ENCODE measurements around the gene FADS2. TPM values are rescaled to one million over a fixed set of nuclear protein-coding genes. Genes with fewer than 3 reads are reported as not detected.

FADS2 gene
- total and polyA plus RNA-seq, 10 of the 15 experiments (the other 5 are each of a cell fraction or from before 2014, with no cell fraction given): 3.3 to 313 (median 149) TPM

GRCh38 chr11:61905801-61906521 is 77.9 kb downstream of the FADS2 start:
- ChIA-PET RAD21 (ENCODE audit: unreplicated experiment) (interaction anchor here (0.5 kb wide), 1 partner anchor 158 kb away, joined by 3 read pairs; no protein-coding TSS in a partner anchor), CTCF (interaction anchor here (1.1 to 11.4 kb wide), 3 partner anchors 7 to 202 kb away, joined by 4 to 321 read pairs (median 22); no protein-coding TSS in a partner anchor), POLR2A (no interaction called here), SMC1A (ENCODE audit: uncharacterized antibody, unreplicated experiment) (interaction anchor here (11.0 kb wide), 1 partner anchor 178 kb away, joined by 168 read pairs; no protein-coding TSS in a partner anchor)
- DNase-seq (ENCODE audit: low read depth, low spot score) (no peak), ATAC-seq (no peak), FAIRE-seq (no peak)
- WGBS (ENCODE audit: insufficient coverage, insufficient replicate concordance, low lambda C conversion rate, missing lambda C conversion rate): 46% methylated on average over 14 of the region's 14 CpGs
- in situ Hi-C loops (cut with MboI) (no loop called here), intact Hi-C loops (cut with micrococcal nuclease; ENCODE audit: unreplicated experiment) (no loop called here)
- Histone ChIP-seq H3K79me2 (ENCODE audit: control insufficient read depth, insufficient read depth, low read length) (no peaks in the 10 kb centered on the region), H2AFZ (ENCODE audit: control insufficient read depth, low read depth, low read length) (no peak overlapping the region), H3K36me3 (ENCODE audit: control insufficient read depth in 2 of 2, insufficient read depth in 2 of 2, low read length in 1 of 2) (no peaks in the 10 kb centered on the region), H3K27ac (ENCODE audit: control insufficient read depth, insufficient read depth) (no peak overlapping the region), H4K20me1 (ENCODE audit: control insufficient read depth, insufficient read depth) (no peaks in the 10 kb centered on the region), H3K4me3 (no peak overlapping the region), H3K4me1 (ENCODE audit: control insufficient read depth, insufficient read depth, low read length) (no peaks in the 10 kb centered on the region), H3K27me3 (replicated peaks in 1 of 2; ENCODE audit: control insufficient read depth in 2 of 2, insufficient read depth in 2 of 2, low read length in 1 of 2) (peaks cover 0 to 1% of the 10 kb centered on the region in 2 experiments; a peak in 1 of 4 replicates), H3K9me3 (replicated peaks; ENCODE audit: control insufficient read depth, insufficient read depth, low read length) (no peaks in the 10 kb centered on the region), H3K9ac (ENCODE audit: control insufficient read depth, insufficient read depth, low read length) (no peak overlapping the region), H3K4me2 (ENCODE audit: control insufficient read depth, insufficient read depth) (no peak overlapping the region)
- BruUV-seq (replicated peaks): no TSS peak
- TF ChIP-seq MTA2 (IDR thresholded peaks at IDR 0.05; ENCODE audit: low read depth): no peak
- no peak for TF ChIP-seq BMI1 (IDR thresholded peaks at IDR 0.05; ENCODE audit: borderline replicate concordance)
- TF ChIP-seq NBN (IDR thresholded peaks at IDR 0.05): no peak
- no peak for TF ChIP-seq PRDM15 (CRISPR knock-in tag; IDR thresholded peaks at IDR 0.05)
- no peak for TF ChIP-seq IRF5 (IDR thresholded peaks at IDR 0.05; ENCODE audit: borderline replicate concordance)
- no peak for TF ChIP-seq RELB (IDR thresholded peaks at IDR 0.05; ENCODE audit: low read depth)
- no peak for TF ChIP-seq TCF12 (IDR thresholded peaks at IDR 0.05; ENCODE audit: low read depth, low read length)
- TF ChIP-seq SKIL (IDR thresholded peaks at IDR 0.05; ENCODE audit: low read depth, poor library complexity, severe bottlenecking): no peak

Data from GM12878 (cell line).